ENCODE results near the gene TMEM89. TPM values are rescaled to one million over a fixed set of nuclear protein-coding genes. Genes with fewer than 3 reads are reported as not detected.

TMEM89 gene
- total and polyA plus RNA-seq, 2 of the 4 experiments (the other 2 are of a cell fraction), result 0.15 TPM; not detected in 1

DNA sequence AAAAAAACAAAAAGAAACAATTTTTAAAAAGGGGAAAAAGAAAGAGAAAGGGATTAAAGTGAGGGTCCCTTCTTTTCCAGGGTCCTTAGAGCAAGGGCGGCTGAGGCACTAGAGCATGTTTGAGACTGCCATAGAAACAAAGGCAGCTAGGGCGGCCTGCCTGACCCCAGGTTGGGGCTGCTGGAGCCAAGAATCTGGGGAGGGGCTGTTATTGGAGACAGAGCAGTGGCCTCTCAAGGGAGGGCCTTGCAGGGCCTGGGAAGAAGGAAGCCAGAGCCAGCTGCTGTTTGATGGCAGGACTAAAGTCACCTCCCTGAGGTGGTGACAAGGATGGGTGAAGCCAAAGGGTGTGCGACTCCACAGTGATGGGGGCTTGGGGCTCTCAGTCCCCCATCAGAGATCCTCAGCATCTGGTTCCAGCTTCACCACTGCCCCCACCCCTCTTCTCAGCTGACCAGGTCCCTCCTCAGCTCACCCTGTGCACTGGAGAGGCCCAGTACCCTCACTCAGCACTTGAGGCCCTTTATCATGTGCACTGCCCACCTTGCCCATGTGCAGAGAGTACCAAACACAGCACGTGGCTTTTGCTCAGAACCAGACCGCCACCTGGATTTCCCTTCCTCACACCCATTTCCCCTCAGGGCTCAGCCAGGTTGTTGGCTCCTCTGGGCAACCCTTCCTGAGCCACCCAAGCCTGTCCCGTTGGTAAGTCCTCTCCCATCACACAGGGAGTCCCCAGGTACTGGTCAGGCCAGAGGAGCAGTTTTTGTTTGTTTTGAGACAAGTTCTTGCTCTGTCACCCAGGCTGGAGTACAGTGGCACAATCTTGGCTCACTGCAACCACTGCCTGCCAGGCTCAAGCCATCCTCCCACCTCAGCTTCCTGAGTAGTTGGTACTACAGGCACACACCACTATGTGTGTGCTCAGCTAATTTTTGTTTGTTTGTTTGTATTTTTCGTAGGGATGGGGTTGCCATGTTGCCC is 1.7 kb downstream of the TMEM89 start:
- H4K8ac ChIP-seq (ENCODE audit: low read depth in 2 of 2, low read length in 2 of 2), result peak overlapping the region in 1 of 2 experiments; percentile 61; a peak in 1 of 4 replicates
- 0 out of 2 replicates have a peak overlapping the region, but pooled peaks have one; percentile 58 for H3K14ac ChIP-seq (replicated peaks; ENCODE audit: low read depth, low read length)
- ATAC-seq (ENCODE audit: low read depth), result no peak
- no peak for DNase-seq
- H3K79me1 ChIP-seq (ENCODE audit: low read depth in 1 of 2, low read length in 2 of 2), result no peaks in the 10 kb centered on the region
- peaks cover 7% of the 10 kb centered on the region for H3K4me1 ChIP-seq (ENCODE audit: control insufficient read depth, insufficient read depth, low read length)
- in situ Hi-C loops (cut with MboI; ENCODE audit: low sequenced_read_pairs), result no loop called here
- no peak overlapping the region for H3K9ac ChIP-seq (ENCODE audit: low read depth, low read length)
- whole genome bisulfite sequencing, 2 experiments (ENCODE audit: extremely low coverage in 2 of 2, insufficient read length in 1 of 2), result no CpG with 5 or more reads among the region's 7 CpGs
- H3K27me3 ChIP-seq (ENCODE audit: control insufficient read depth, insufficient read depth, low read length), result no peaks in the 10 kb centered on the region
- no peak overlapping the region; the same call in 1 of the 2 replicates for H3K18ac ChIP-seq (ENCODE audit: low read depth, low read length)
- H2AFZ ChIP-seq (replicated peaks; ENCODE audit: low read length, poor library complexity), result no peak overlapping the region
- H2BK20ac ChIP-seq (ENCODE audit: low read depth, low read length), result no peak overlapping the region
- no peak overlapping the region for H3K23ac ChIP-seq (ENCODE audit: low read depth, low read length)
- H2BK120ac ChIP-seq (ENCODE audit: low read depth, low read length), result no peak overlapping the region
- H4K91ac ChIP-seq (ENCODE audit: insufficient read depth, low read depth, low read length), result peak overlapping the region; percentile 41; the same call in 1 of the 2 replicates
- H3K56ac ChIP-seq (ENCODE audit: extremely low read depth, insufficient read depth, low read length), result no peak overlapping the region
- no peak overlapping the region for H2BK15ac ChIP-seq (ENCODE audit: low read depth, low read length)
- dilution Hi-C loops (cut with HindIII; ENCODE audit: low sequenced_read_pairs, unreplicated experiment), result no loop called here
- H2BK5ac ChIP-seq (ENCODE audit: low read depth, low read length, poor library complexity, severe bottlenecking), result peak overlapping the region; percentile 67
- TF ChIP-seq CHD1 (IDR thresholded peaks at IDR 0.05; ENCODE audit: low read depth, low read length) (no peak), MXI1 (IDR thresholded peaks at IDR 0.05; ENCODE audit: borderline replicate concordance, low read depth, low read length) (no peak), NFE2L2 (IDR thresholded peaks at IDR 0.05; ENCODE audit: low read depth, low read length) (no peak)
- TF ChIP-seq, protein P1, sequence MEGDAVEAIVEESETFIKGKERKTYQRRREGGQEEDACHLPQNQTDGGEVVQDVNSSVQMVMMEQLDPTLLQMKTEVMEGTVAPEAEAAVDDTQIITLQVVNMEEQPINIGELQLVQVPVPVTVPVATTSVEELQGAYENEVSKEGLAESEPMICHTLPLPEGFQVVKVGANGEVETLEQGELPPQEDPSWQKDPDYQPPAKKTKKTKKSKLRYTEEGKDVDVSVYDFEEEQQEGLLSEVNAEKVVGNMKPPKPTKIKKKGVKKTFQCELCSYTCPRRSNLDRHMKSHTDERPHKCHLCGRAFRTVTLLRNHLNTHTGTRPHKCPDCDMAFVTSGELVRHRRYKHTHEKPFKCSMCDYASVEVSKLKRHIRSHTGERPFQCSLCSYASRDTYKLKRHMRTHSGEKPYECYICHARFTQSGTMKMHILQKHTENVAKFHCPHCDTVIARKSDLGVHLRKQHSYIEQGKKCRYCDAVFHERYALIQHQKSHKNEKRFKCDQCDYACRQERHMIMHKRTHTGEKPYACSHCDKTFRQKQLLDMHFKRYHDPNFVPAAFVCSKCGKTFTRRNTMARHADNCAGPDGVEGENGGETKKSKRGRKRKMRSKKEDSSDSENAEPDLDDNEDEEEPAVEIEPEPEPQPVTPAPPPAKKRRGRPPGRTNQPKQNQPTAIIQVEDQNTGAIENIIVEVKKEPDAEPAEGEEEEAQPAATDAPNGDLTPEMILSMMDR (conservative IDR thresholded peaks at IDR 0.05; ENCODE audit: low read depth, low read length), result no peak
- peaks cover 10% of the 10 kb centered on the region for H3K9me3 ChIP-seq (ENCODE audit: control insufficient read depth, insufficient read depth, low read length)
- H2AK9ac ChIP-seq (replicated peaks; ENCODE audit: low read depth, low read length, poor library complexity), result no peak overlapping the region
- BruUV-seq (replicated peaks), result no TSS peak
- H3K9me1 ChIP-seq (ENCODE audit: insufficient read depth, low read length), result no peaks in the 10 kb centered on the region
- no peak overlapping the region for H3K4ac ChIP-seq (ENCODE audit: low read depth, low read length)
- POLR2A ChIA-PET (ENCODE audit: unreplicated experiment), result no interaction called here
- H4K5ac ChIP-seq (ENCODE audit: low read depth, low read length), result no peak overlapping the region; the same call in 1 of the 2 replicates
- peak overlapping the region; percentile 97 for H3K27ac ChIP-seq (ENCODE audit: insufficient read depth, low read length)
- CTCF ChIA-PET, result interaction anchor here (0.8 kb wide), 1 partner anchor 38 kb away, joined by 3 read pairs; no protein-coding TSS in a partner anchor
- H4K20me1 ChIP-seq (ENCODE audit: insufficient read depth, low read length), result no peaks in the 10 kb centered on the region
- H3K4me2 ChIP-seq (ENCODE audit: low read depth, low read length), result no peak overlapping the region
- H3K36me3 ChIP-seq (ENCODE audit: control insufficient read depth, insufficient read depth, low read length), result peaks cover 17% of the 10 kb centered on the region
- peak overlapping the region; percentile 50; the same call in 1 of the 2 replicates for H2AK5ac ChIP-seq (ENCODE audit: low read depth, low read length)
- intact Hi-C loops (cut with micrococcal nuclease), result no loop called here
- no peak overlapping the region for H3K4me3 ChIP-seq (ENCODE audit: insufficient read depth, low read depth, low read length)
